Brain microvascular endothelial cell (primary cell): ENCODE data around the gene CCDC63.

ENCODE experiments used
- DNase-seq: peaks from one replicate; pipeline ENCODE4 v3.0.0-alpha.2; 2020
- H3K27ac ChIP-seq: fragments of 250-450 bp; sonication (Bioruptor Pico); 2 replicates; pipeline ENCODE4 v1.5.1; 2020; ENCODE audit warnings: mild to moderate bottlenecking, moderate library complexity
- H3K27me3 ChIP-seq: fragments of 250-450 bp; sonication (Bioruptor Pico); replicated peaks from 2 replicates; pipeline ENCODE4 v1.5.1; 2020; ENCODE audit warnings: mild to moderate bottlenecking
- H3K36me3 ChIP-seq: fragments of 250-450 bp; sonication (Bioruptor Pico); replicated peaks from 2 replicates; pipeline ENCODE4 v1.5.1; 2020; ENCODE audit warnings: mild to moderate bottlenecking
- H3K4me3 ChIP-seq: 2 replicates; pipeline ENCODE4 v1.5.1; 2011; ENCODE audit warnings: low read depth, mild to moderate bottlenecking, control low read depth, low read length, moderate library complexity
- CTCF ChIP-seq: IDR thresholded peaks from 2 replicates; pipeline ENCODE4 v1.5.1; 2011; ENCODE audit warnings: low read depth, mild to moderate bottlenecking, moderate library complexity, low read length, control low read depth, inconsistent platforms; ENCODE audit errors: missing control alignments
- in situ Hi-C: cut with HindIII; loops from 2 replicates; pipeline ENCODE4 v1.10.0; 2017; ENCODE audit warnings: low sequenced_read_pairs, low pct_ligation_motif_present

CCDC63 gene

GRCh38 chr12:110844551-110845338 is 2.0 kb upstream of the CCDC63 start:
- in situ Hi-C loops: no loop called here
- no peak for DNase-seq
- peaks cover 11% of the 10 kb centered on the region for H3K27me3 ChIP-seq
- no peaks in the 10 kb centered on the region for H3K36me3 ChIP-seq
- H3K4me3 ChIP-seq: no peak overlapping the region
- no peak for TF ChIP-seq CTCF
- no peak overlapping the region for H3K27ac ChIP-seq

DNA sequence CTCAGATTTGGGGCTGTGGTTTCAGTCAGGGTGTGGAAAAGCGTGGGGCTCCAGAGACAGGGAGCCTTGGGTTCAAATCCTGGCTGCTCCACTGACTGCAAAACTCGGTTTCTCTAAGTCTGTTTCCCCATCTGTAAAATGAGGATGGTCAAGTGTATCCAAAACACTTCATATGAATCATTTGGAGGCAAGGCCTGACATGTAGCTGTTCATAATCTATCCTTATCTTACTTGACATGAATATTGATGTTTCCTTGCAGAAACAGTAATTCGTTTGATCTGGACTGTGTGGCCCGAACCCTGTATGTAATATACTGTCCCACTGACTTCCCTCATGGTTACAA is 1.5 kb upstream of the CCDC63 start:
- no peak for TF ChIP-seq CTCF
- Histone ChIP-seq H3K36me3 (no peaks in the 10 kb centered on the region), H3K27me3 (peaks cover 11% of the 10 kb centered on the region), H3K27ac (no peak overlapping the region), H3K4me3 (no peak overlapping the region)
- no peak for DNase-seq
- in situ Hi-C loops: no loop called here

- in situ Hi-C loops: no loop called here
Measured at GRCh38 chr12:110848314-110848923, 1.6 kb downstream of the CCDC63 start.

GRCh38 chr12:110849221-110849620 is 2.4 kb downstream of the CCDC63 start:
- peaks cover 11% of the 10 kb centered on the region for H3K27me3 ChIP-seq
- TF ChIP-seq CTCF: no peak
- in situ Hi-C loops: no loop called here

More at GRCh38 chr12:110848314-110848923, 1.6 kb downstream of the CCDC63 start:
- peaks cover 11% of the 10 kb centered on the region for H3K27me3 ChIP-seq
- no peaks in the 10 kb centered on the region for H3K36me3 ChIP-seq
- H3K4me3 ChIP-seq: no peak overlapping the region
- no peak for DNase-seq
- no peak for TF ChIP-seq CTCF
- H3K27ac ChIP-seq: no peak overlapping the region

DNA sequence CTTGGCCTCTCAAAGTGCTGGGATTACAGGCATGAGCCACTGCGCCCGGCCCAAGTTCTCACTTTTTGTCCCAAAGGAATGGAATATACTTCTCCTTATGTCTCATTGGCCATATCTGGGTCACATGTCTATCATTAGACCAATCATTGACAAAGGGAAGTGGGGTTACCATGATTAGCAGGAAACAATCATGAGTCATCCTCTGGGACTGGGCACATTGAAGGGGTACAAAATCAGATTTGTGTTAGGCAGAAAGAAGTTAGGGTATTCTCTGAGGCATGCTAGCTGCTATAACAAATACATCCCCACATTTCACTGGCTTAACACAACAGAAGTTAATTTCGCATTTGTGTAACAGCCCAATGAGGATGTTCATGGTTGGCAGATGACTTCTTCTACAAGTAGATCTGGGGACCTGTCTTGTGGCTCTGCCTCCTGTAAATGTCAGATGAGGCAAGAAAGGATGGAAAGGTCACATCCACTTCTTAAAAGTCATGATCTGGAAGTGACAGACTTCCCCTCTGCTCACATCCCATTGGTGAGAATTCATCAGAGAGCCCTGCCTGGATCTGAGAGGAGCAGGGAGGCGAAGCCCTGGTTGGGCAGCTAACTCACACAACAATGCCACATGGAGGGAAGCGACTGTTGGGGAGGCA is 3.1 kb downstream of the CCDC63 start:
- TF ChIP-seq CTCF: no peak

More at GRCh38 chr12:110849221-110849620, 2.4 kb downstream of the CCDC63 start:
- Histone ChIP-seq H3K4me3 (no peak overlapping the region), H3K27ac (no peak overlapping the region), H3K36me3 (no peaks in the 10 kb centered on the region)
- DNase-seq: no peak

More for the DNA sequence above, 3.1 kb downstream of the CCDC63 start:
- in situ Hi-C loops: no loop called here
- H3K27me3 ChIP-seq: peaks cover 11% of the 10 kb centered on the region
- no peaks in the 10 kb centered on the region for H3K36me3 ChIP-seq
- DNase-seq: no peak
- no peak overlapping the region for H3K4me3 ChIP-seq
- no peak overlapping the region for H3K27ac ChIP-seq
